Activated naive CD4-positive, alpha-beta T cell treated with Interleukin-2 at 50 U/mL for 16 hours (primary cell): Measurements from ENCODE around the gene EIF3L.

Source experiments
- DNase-seq: peaks from one replicate; pipeline ENCODE4 v3.0.0-alpha.2; 2020

The EIF3L gene

DNA sequence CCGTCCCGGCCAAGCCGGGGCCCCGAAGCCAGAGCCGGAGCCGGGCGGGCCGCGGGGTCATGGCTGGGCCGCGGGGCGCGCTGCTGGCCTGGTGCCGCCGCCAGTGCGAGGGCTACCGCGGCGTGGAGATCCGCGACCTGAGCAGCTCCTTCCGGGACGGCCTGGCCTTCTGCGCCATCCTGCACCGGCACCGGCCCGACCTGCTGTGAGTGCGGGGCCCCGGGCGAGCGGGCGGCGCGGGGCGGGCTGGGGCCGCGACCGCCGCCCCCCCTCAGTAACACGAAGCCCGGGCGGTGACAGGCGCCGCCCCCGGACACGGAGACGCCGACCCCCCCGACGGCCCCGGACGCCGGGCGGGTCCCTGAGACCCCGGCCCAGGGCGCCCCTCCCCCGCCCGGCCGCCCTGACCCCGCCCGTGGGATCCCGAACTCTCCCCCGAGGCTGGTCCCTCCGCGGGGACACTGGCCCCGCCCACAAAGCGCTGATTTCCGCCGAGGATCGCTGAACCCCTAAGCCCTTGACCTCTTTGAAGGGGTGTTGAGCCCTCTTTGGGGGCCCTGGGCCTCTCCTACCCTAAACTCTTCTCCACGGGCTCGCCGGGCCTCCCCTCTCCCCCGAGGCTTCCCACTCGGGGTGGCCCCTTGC is 57.3 kb downstream of the EIF3L start:
- peak; percentile 43 for DNase-seq

DNA sequence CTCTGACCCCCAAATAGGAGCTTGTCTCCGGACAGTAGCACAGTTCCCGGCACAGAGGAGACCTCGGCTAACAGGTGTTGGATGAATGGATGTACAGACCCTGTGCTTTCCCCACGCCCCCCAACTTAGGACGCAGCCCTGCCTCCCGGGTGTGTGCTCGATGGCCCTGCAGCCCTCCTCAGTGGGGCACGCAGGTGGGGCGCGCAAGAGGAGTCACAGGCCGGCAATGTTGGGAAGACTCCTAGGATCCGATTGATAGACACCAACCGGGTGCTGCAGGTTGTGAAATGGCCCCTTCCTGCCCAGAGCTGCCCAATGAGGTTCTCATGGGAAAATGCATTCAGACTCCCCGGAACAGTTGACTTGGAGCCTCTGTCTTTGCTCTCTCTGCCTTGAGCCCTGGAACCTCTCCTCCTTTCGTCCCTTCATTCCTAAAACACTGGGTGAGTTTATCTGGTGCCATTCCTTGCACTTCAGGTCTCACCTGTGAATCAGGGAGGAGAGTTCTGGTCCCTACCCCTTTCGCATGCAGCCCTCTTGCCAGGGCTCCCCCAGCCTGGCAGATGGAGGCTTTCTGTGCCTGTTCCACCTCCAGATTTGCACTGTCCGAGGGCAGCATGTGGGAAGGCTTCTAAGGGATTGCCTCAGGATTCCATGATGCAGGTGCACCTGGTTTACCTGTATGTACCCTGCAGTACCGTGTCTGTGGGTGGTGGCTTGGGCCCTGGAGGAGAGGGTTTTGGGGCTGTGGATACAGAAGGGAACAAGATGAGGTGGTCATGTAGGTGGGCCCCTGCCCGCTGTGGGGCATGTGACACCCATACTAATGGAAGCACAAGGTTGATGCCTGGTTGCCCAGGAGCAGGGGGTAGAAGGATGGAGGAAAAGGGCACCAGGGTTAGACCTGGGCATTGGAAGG is 58.1 kb downstream of the EIF3L start:
- DNase-seq, result no peak

- DNase-seq, result no peak
Measured at GRCh38 chr22:37909766-37910165, 60.5 kb downstream of the EIF3L start.

DNA sequence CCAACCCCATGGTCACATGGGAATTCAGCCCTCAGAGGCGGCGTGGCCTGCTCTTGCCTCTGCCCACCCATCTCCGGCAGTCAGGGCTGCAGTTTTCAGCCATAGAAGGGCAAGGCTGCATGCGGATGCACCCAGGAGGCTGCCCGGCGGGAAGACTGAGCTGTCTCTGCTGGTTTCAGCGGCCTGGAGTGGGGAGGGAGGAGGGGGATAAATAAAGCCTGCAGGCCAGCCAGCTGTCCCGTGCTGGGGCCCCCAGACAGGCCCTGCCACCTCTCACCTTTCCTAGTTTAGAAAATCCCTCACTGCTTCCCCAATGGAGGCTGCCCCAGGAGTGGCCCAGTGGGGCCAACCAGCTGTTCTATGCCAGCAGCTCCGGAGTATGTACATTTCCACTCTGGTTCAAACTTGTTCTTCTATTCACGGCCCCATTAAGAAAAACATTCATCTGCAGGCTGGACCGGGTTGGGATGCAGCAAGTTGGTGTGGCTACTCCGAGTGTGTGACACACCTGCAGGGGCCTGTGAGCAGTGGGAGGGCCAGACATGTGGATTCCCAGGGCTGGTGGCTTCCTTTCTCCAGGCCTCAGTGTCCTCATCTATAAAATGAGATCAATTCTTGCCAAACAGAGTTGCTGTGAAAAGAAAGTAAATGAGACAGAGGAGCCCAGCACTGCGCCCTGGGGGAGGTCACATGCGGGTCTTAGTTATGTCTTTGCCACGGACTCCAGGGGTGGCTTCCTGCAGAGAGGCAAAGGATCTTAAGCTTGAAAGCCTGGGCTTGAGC is 61.9 kb downstream of the EIF3L start:
- DNase-seq, result no peak

GRCh38 chr22:37911697-37912096 is 62.5 kb downstream of the EIF3L start:
- no peak for DNase-seq

DNA sequence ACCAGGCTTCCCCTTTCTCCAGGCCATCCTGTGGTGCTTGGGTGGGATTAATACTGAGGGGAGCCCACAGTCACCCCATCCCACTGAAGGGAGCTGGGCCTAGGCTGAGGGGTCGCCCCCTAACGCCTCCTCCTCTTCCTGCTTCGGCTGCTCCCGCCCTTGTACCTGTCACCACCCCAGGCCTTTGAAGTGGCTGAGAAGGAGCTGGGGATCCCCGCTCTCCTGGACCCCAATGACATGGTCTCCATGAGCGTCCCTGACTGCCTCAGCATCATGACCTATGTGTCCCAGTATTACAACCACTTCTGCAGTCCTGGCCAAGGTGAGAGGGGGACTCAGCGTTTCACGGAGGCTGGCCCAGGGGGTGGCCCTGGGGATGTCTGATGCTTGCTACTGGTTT is 63.0 kb downstream of the EIF3L start:
- DNase-seq, result no peak

GRCh38 chr22:37913233-37913721 is 64.1 kb downstream of the EIF3L start:
- DNase-seq, result no peak

DNA sequence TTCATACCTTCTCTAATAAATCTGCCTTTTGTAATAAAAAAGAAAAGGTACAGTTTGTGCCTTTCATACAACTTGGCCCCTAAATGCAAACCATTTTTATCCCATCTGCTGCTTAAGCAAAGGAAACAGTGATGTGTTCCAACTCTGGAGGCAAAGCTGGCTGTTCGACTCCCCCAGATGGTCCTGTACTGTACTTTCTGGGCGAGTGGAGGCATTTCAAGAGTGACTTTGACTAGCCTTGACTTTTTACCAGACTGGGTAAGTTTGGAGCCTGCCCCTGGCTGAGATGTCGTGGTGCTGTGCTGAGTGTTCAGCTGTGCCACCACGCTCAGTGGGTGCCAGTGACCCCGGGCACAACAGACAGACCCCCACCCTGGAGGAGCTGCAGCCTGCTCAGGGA is 67.1 kb downstream of the EIF3L start:
- DNase-seq, result no peak

DNA sequence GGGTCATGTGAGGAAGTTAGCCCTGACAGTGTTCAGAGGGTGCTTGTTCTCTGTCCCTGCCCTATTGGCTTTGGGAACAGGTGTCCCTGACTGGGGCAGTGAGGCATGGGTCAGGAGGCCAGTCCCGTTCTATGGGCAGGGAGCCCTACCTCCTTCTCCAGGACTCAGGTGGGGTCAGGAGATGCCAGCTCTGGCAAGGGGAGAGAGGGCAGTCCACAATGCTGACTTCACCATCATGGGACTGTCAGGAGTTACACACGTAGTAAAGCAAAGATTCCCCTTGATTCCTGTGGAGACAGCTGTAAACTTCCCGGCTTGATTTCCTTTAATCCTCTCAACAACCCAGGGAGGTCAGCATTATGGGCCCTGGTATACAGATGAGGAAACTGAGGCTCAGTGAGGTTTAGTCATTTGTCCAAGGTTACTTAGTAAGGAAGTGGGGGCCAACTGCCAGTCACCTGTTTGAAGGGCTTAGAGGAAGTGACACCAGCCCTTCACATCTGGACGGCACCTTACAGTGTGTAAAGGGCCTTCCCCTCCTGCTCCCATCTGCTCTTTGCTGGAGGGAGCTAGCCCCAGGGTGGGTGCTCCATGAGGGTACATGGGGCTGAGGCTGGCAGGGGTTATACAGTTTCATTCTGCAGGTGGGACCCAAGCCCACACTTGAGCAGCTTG is 68.8 kb downstream of the EIF3L start:
- DNase-seq, result no peak

- DNase-seq, result no peak
Measured at GRCh38 chr22:37918580-37919270, 69.5 kb downstream of the EIF3L start.

DNA sequence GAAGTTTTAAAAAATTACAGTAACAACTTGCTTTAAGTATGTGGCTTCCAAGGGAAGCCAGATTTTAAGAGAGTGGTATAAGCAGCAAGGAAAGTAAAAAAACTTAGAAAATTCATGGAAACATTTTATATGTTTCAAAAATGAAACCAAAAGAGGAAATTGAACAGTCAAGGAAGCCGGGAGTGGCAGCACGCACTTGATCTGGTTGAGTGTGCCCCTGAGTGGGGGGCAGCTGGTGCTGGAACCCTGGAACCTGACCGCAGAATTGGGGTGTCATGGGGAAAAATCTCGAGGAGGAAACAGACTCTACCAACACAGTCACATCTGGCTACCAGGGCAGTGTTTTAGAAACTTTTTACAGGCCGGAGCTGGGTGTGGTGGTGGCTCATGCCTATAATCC is 70.9 kb downstream of the EIF3L start:
- DNase-seq, result no peak

GRCh38 chr22:37922191-37922590 is 73.0 kb downstream of the EIF3L start:
- no peak for DNase-seq

DNA sequence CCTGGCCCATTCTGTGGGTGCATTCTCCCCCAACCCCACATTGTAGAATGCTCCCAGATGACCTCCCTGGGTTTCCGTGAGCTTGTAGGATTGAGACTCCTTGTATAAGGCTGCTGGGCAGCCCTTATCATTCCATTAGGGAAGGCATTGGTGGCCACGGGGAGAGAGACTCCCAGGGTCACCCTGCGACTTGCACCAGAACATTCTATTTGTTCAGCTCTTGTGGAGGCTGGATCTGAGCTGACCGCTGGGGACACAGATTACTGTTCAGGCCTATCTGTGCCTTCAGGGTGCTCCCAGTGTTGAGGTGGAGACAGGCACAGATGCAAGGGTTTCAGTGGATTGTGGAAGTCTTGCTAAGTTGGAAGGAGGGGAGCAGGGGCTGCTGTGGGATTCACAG is 74.7 kb downstream of the EIF3L start:
- DNase-seq, result no peak

GRCh38 chr22:37924386-37925065 is 75.3 kb downstream of the EIF3L start:
- DNase-seq, result no peak

DNA sequence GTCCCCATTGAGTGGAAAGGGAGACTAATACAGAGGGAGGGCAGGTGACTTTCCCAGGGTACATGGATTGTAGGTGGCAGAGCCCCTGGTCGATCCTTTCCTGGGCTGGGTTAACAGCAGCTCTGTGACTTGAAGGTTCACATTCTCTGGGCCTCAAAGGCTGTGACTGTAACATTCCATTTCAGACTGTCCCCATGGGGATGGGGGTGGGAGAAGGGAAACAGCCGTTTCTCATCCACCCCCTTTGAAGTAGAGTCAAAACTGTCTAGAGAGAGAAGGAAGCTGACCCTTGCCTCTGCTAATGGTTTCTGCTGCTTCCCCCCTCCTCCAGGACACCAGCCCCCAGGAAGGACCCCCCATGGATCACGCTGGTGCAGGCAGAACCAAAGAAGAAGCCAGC is 76.1 kb downstream of the EIF3L start:
- no peak for DNase-seq

GRCh38 chr22:37925767-37926166 is 76.5 kb downstream of the EIF3L start:
- no peak for DNase-seq

GRCh38 chr22:37926358-37926757 is 77.1 kb downstream of the EIF3L start:
- DNase-seq, result no peak

- DNase-seq, result no peak
Measured at GRCh38 chr22:37926771-37927636, 77.8 kb downstream of the EIF3L start.

DNA sequence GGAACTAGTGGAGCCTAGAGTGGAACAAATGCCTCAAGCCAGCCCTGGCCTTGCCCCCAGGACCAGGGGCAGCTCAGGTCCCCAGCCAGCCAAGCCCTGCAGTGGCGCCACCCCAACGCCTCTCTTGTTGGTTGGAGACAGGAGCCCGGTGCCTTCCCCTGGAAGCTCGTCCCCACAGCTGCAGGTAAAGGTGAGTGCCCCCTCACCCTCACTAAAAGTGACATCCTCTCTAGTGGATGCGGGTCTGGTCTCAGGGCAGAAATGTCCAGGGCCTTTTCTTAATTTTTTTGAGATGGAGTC is 78.4 kb downstream of the EIF3L start:
- DNase-seq, result no peak

DNA sequence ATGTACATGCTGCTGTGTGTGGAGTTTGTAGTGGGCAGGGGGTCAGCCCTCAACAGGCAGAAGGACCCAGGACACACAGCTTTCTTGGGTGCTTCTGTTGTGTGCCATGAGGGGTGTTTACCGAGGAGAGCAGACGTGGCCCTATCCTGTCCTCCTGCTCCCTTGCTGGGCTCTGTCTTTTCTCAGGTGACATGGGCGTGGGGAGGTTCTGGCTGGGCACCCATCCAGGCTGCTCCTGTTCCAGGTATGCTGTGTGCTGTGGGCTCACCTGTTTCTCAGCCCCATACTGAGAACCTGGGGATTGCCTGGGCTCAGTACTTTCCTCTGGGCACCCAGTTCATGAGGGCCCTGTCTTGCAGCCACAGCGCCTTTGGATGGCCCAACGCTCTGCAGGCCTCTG is 80.2 kb downstream of the EIF3L start:
- no peak for DNase-seq
